K562 (cell line): ENCODE measurements around the gene ZNF407. TPM values are rescaled to one million over a fixed set of nuclear protein-coding genes. Genes with fewer than 3 reads are reported as not detected.

ENCODE experiments used
- ATAC-seq: fragments of 200-7000 bp; cut with Tn5 transposase; 3 replicates; pipeline ENCODE4 v1.9.1; 2020; ENCODE audit warnings: moderate library complexity
- BruUV-seq: library from RNA; stranded (reverse); fragments of 400-500 nt; replicated peaks from 2 replicates; lab custom pipeline; 2021; lab: Mats Ljungman, UMichigan
- CTCF ChIA-PET: fragments of 300-600 bp; formaldehyde crosslinking; extraction: SDS; loops from one replicate; lab custom pipeline; 2021; ENCODE audit warnings: low intra/inter-chr PET ratio; lab: Yijun Ruan, JAX
- POLR2A ChIA-PET: fragments of 300-600, 350-650 bp; sonication (Branson Sonifier 250); formaldehyde crosslinking; extraction: SDS; loops from one replicate; lab custom pipeline; 2021; ENCODE audit warnings: antibody characterized with exemption, inconsistent platforms; lab: Yijun Ruan, JAX
- DNase-seq, 4 experiments: peaks; one replicate each; pipeline versions ENCODE4 v3.0.0 to v3.0.0-alpha.2; 2011 to 2018; ENCODE audit warnings: low spot score in 3 of 4, mixed read lengths in 3 of 4; ENCODE audit errors: extremely low read depth in 1 of 4
- FAIRE-seq: peaks from 2 replicates; lab custom pipeline; 2011; peaks lifted over from hg19 to GRCh38; lab: Jason Lieb, UNC
- H2AFZ ChIP-seq: 2 replicates; pipeline ENCODE4 v1.6.0; 2011; ENCODE audit warnings: low read depth, low read length, control low read depth, inconsistent platforms
- H3K27ac ChIP-seq: fragments of 200-600 bp; 3 replicates; pipeline ENCODE4 v1.8.0; 2011; ENCODE audit warnings: low read depth, mild to moderate bottlenecking, control low read depth, inconsistent platforms, low read length, moderate library complexity, mixed read lengths; ENCODE audit errors: extremely low read depth
- H3K27me3 ChIP-seq, 2 experiments: fragments of 300-600 bp in 1 of 2; 2 replicates in 1 of 2; 3 replicates in 1 of 2; pipeline versions ENCODE4 v1.6.0 to v1.8.0; 2011; ENCODE audit warnings: inconsistent platforms in 2 of 2, low read length in 2 of 2, mild to moderate bottlenecking in 1 of 2, mixed read lengths in 1 of 2, moderate library complexity in 1 of 2; ENCODE audit not compliant: control insufficient read depth in 2 of 2, insufficient read depth in 2 of 2
- H3K36me3 ChIP-seq: fragments of 300-600 bp; 3 replicates; pipeline ENCODE4 v1.8.0; 2011; ENCODE audit warnings: mild to moderate bottlenecking, low read length, inconsistent platforms; ENCODE audit not compliant: control insufficient read depth, insufficient read depth
- H3K4me1 ChIP-seq, 2 experiments: fragments of 200-600 bp in 1 of 2; replicated peaks in 1 of 2; 2 replicates in 1 of 2; 3 replicates in 1 of 2; pipeline versions ENCODE4 v1.5.1 to v1.8.0; 2011; ENCODE audit warnings: inconsistent platforms in 2 of 2, low read length in 2 of 2, mild to moderate bottlenecking in 1 of 2, mixed read lengths in 1 of 2, moderate library complexity in 1 of 2; ENCODE audit not compliant: control insufficient read depth in 2 of 2, insufficient read depth in 2 of 2
- H3K4me2 ChIP-seq: 2 replicates; pipeline ENCODE4 v1.6.1; 2011; ENCODE audit warnings: low read length, control low read depth, inconsistent platforms, mixed read lengths; ENCODE audit not compliant: insufficient read depth
- H3K4me3 ChIP-seq: fragments of 200-600 bp; sonication (generic), shearing (Covaris generic); 2 replicates; pipeline ENCODE4 v1.5.1; 2016; ENCODE audit warnings: control low read depth, inconsistent platforms
- H3K79me2 ChIP-seq: fragments of 200-600 bp; 3 replicates; pipeline ENCODE4 v1.8.0; 2011; ENCODE audit warnings: low read length, inconsistent platforms; ENCODE audit not compliant: control insufficient read depth, insufficient read depth
- H3K9ac ChIP-seq, 2 experiments: 2 replicates each; pipeline versions ENCODE4 v1.6.0 to v1.6.1; 2011; ENCODE audit warnings: low read depth in 2 of 2, low read length in 2 of 2, control low read depth in 1 of 2, inconsistent platforms in 1 of 2, mild to moderate bottlenecking in 1 of 2, mixed read lengths in 1 of 2; ENCODE audit not compliant: insufficient read depth in 1 of 2
- H3K9me1 ChIP-seq: one replicate; pipeline ENCODE4 v1.6.0; 2011; ENCODE audit warnings: inconsistent platforms, mild to moderate bottlenecking, low read length, moderate library complexity; ENCODE audit not compliant: control insufficient read depth, insufficient read depth
- H3K9me3 ChIP-seq: replicated peaks from 2 replicates; pipeline ENCODE4 v1.5.1; 2011; ENCODE audit warnings: low read depth, low read length, inconsistent platforms; ENCODE audit not compliant: control insufficient read depth, insufficient read depth
- H4K20me1 ChIP-seq: replicated peaks from 2 replicates; pipeline ENCODE4 v1.6.1; 2011; ENCODE audit warnings: low read length, inconsistent platforms, mixed read lengths; ENCODE audit not compliant: control insufficient read depth, insufficient read depth
- ATF7 ChIP-seq: fragments of 450-650 bp; IDR thresholded peaks from 2 replicates; pipeline ENCODE4 v1.7.1; 2014; ENCODE audit warnings: mild to moderate bottlenecking, moderate library complexity
- E2F8 ChIP-seq: fragments of 450-650 bp; IDR thresholded peaks from 2 replicates; pipeline ENCODE4 v1.7.1; 2018; ENCODE audit warnings: mild to moderate bottlenecking, low read depth; ENCODE audit not compliant: partially characterized antibody
- GABPA ChIP-seq: fragments of 200-800 bp; sonication (Bioruptor generic); conservative IDR thresholded peaks from 2 replicates; pipeline ENCODE4 v1.6.1; 2016; ENCODE audit warnings: low read depth, missing genetic modification characterization, missing compliant biosample characterization
- LEF1 ChIP-seq: fragments of 450-650 bp; IDR thresholded peaks from 2 replicates; pipeline ENCODE4 v1.6.1; 2016; ENCODE audit warnings: mild to moderate bottlenecking
- MED1 ChIP-seq: sonication (generic); formaldehyde crosslinking; IDR thresholded peaks from 2 replicates; pipeline ENCODE4 v1.8.1; 2023; ENCODE audit warnings: missing genetic modification reagents, borderline replicate concordance
- NCOA4 ChIP-seq: fragments of 450-650 bp; IDR thresholded peaks from 2 replicates; pipeline ENCODE4 v1.6.1; 2018; ENCODE audit warnings: mild to moderate bottlenecking; ENCODE audit not compliant: partially characterized antibody
- RFX1 ChIP-seq: fragments of 450-650 bp; IDR thresholded peaks from 2 replicates; pipeline ENCODE4 v1.6.1; 2016; ENCODE audit warnings: mild to moderate bottlenecking, moderate library complexity
- SMARCA5 ChIP-seq: fragments of 450-650 bp; IDR thresholded peaks from 2 replicates; pipeline ENCODE4 v1.6.1; 2016
- U2AF1 ChIP-seq: fragments of 200-400 bp; formaldehyde crosslinking; optimal IDR thresholded peaks from 2 replicates; pipeline ENCODE3; 2017; ENCODE audit warnings: mild to moderate bottlenecking, low read depth, low read length, moderate library complexity
- ZBTB8A ChIP-seq: fragments of 450-650 bp; IDR thresholded peaks from 2 replicates; pipeline ENCODE4 v1.6.1; 2018; ENCODE audit warnings: mild to moderate bottlenecking, moderate library complexity; ENCODE audit not compliant: partially characterized antibody
- ZNF174 ChIP-seq: fragments of 250-450 bp; sonication (Bioruptor Pico); IDR thresholded peaks from 2 replicates; pipeline ENCODE4 v1.4.0; 2020; ENCODE audit warnings: mild to moderate bottlenecking
- ZNF232 ChIP-seq: sonication (generic); formaldehyde crosslinking; IDR thresholded peaks from 2 replicates; pipeline ENCODE4 v1.8.0; 2022; ENCODE audit warnings: mild to moderate bottlenecking, missing genetic modification reagents
- WGBS: fragments of 100-300 bp; shearing (Covaris generic); methylation state at CpG from one replicate; pipeline ENCODE4 v1.1.6; 2016; ENCODE audit warnings: low coverage, mixed read lengths; ENCODE audit not compliant: insufficient coverage; ENCODE audit errors: missing lambda C conversion rate; 5-methylcytosine and 5-hydroxymethylcytosine counted together
- in situ Hi-C: fragments of 300-500 bp; cut with MboI; formaldehyde crosslinking; loops from 4 replicates; pipeline ENCODE4 v1.15.0; 2018; ENCODE audit warnings: inconsistent platforms, mixed read lengths
- intact Hi-C: fragments of 100-400 bp; cut with micrococcal nuclease; formaldehyde crosslinking; loops from 2 replicates; pipeline ENCODE4 v1.14.2; 2022
- polyA plus RNA-seq, 8 experiments: library from polyadenylated mRNA; depleted of rRNA in 4 of 8; stranded (reverse) in 5 of 8; unstranded in 3 of 8; fragments of >200 nt; fragmentation: Nextera tagmentation in 2 of 8; fragmentation: Illumina TruSeq in 1 of 8; extraction: Ambion mirVana in 2 of 8; extraction: Trizol in 1 of 8; gene quantifications; 2 replicates each; pipeline versions ENCODE4 v1.2.1 to v1.2.3, GENCODE V29; 2011 to 2014; ENCODE audit warnings: inconsistent platforms in 1 of 8, missing spikeins in 1 of 8
- total RNA-seq, 7 experiments: library from RNA; depleted of rRNA in 6 of 7; stranded (reverse); fragments of >200 nt in 6 of 7; fragmentation: Illumina TruSeq in 2 of 7; extraction: Trizol in 2 of 7; gene quantifications; 2 replicates each; pipeline versions ENCODE4 v1.2.1 to v1.2.3, GENCODE V29; 2011 to 2021; ENCODE audit warnings: low replicate concordance in 1 of 7
- TF ChIP-seq, protein P1 (sequence below): fragments of 150-350 bp; conservative IDR thresholded peaks from 2 replicates; pipeline ENCODE4 v1.6.1; 2014; ENCODE audit warnings: low read length

Gene ZNF407
- total and polyA plus RNA-seq, 9 of the 15 experiments (the other 6 are each of a cell fraction or from before 2014, with no cell fraction given), result 0.21 to 5.4 (median 2.3) TPM

GRCh38 chr18:74722237-74722636 lies 124.6 kb downstream of the ZNF407 start:
- H3K9me1 ChIP-seq, result no peaks in the 10 kb centered on the region
- H3K4me2 ChIP-seq, result no peak overlapping the region
- in situ Hi-C loops, result no loop called here
- POLR2A ChIA-PET, result interaction anchor here (0.8 to 1.7 kb wide), 2 partner anchors 8 to 10 kb away, joined by 4 read pairs; no protein-coding TSS in a partner anchor
- FAIRE-seq (no peak), DNase-seq (no peak), ATAC-seq (no peak)
- WGBS, result 27% methylated on average over 2 of the region's 2 CpGs
- H2AFZ ChIP-seq, result no peak overlapping the region
- H4K20me1 ChIP-seq, result no peaks in the 10 kb centered on the region
- no peaks in the 10 kb centered on the region for H3K9me3 ChIP-seq
- no TSS peak for BruUV-seq
- H3K4me1 ChIP-seq, result no peaks in the 10 kb centered on the region
- intact Hi-C loops, result no loop called here
- CTCF ChIA-PET, result no interaction called here
- H3K79me2 ChIP-seq, result no peaks in the 10 kb centered on the region
- no peaks in the 10 kb centered on the region for H3K36me3 ChIP-seq
- H3K27ac ChIP-seq, result no peak overlapping the region
- H3K4me3 ChIP-seq, result no peak overlapping the region
- H3K9ac ChIP-seq, result no peak overlapping the region
- no peaks in the 10 kb centered on the region for H3K27me3 ChIP-seq
- no peak for TF ChIP-seq ZNF232 (CRISPR knock-in tag)
- no peak for TF ChIP-seq GABPA (tag)
- TF ChIP-seq, protein P1, sequence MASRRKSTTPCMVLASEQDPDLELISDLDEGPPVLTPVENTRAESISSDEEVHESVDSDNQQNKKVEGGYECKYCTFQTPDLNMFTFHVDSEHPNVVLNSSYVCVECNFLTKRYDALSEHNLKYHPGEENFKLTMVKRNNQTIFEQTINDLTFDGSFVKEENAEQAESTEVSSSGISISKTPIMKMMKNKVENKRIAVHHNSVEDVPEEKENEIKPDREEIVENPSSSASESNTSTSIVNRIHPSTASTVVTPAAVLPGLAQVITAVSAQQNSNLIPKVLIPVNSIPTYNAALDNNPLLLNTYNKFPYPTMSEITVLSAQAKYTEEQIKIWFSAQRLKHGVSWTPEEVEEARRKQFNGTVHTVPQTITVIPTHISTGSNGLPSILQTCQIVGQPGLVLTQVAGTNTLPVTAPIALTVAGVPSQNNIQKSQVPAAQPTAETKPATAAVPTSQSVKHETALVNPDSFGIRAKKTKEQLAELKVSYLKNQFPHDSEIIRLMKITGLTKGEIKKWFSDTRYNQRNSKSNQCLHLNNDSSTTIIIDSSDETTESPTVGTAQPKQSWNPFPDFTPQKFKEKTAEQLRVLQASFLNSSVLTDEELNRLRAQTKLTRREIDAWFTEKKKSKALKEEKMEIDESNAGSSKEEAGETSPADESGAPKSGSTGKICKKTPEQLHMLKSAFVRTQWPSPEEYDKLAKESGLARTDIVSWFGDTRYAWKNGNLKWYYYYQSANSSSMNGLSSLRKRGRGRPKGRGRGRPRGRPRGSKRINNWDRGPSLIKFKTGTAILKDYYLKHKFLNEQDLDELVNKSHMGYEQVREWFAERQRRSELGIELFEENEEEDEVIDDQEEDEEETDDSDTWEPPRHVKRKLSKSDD, result no peak
- TF ChIP-seq ZNF174 (CRISPR knock-in tag), result no peak
- TF ChIP-seq RFX1, result no peak
- TF ChIP-seq ATF7, result no peak
- TF ChIP-seq E2F8, result no peak
- no peak for TF ChIP-seq MED1
- TF ChIP-seq ZBTB8A, result no peak
- no peak for TF ChIP-seq U2AF1
- TF ChIP-seq LEF1, result no peak
- no peak for TF ChIP-seq NCOA4
- TF ChIP-seq SMARCA5, result no peak
